ENCODE data around the gene DARS1.
"Not testable (repeated sequence)": the region's sequence is repeated elsewhere in the genome, so short reads cannot be mapped to it uniquely, and the experiment has no call there.

DARS1 gene

GRCh38 chr2:135945526-135945925 lies 39.9 kb downstream of the DARS1 start:
- DNase-seq (ENCODE audit: low spot score) = no peak

GRCh38 chr2:135944625-135945024 lies 40.8 kb downstream of the DARS1 start:
- DNase-seq (ENCODE audit: low spot score) = no peak

- no peak for DNase-seq (ENCODE audit: low spot score)
Measured at GRCh38 chr2:135942936-135943688, 42.3 kb downstream of the DARS1 start.

GRCh38 chr2:135936524-135936923 lies 48.9 kb downstream of the DARS1 start:
- DNase-seq (ENCODE audit: low spot score) = no peak

- no peak for DNase-seq (ENCODE audit: low spot score)
Measured at GRCh38 chr2:135935914-135936313, 49.5 kb downstream of the DARS1 start.

GRCh38 chr2:135931776-135932443 lies 53.5 kb downstream of the DARS1 start:
- no peak for DNase-seq (ENCODE audit: low spot score)

- DNase-seq (ENCODE audit: low spot score) = no peak
Measured at GRCh38 chr2:135926605-135927004, 58.8 kb downstream of the DARS1 start.

- no peak for DNase-seq (ENCODE audit: low spot score)
Measured at GRCh38 chr2:135925571-135925970, 59.9 kb downstream of the DARS1 start.

GRCh38 chr2:135916207-135916606 lies 69.2 kb downstream of the DARS1 start:
- DNase-seq (ENCODE audit: low spot score) = peak; percentile 51

- no peak for DNase-seq (ENCODE audit: low spot score)
Measured at GRCh38 chr2:135914485-135914884, 70.9 kb downstream of the DARS1 start.

- peak; percentile 60 for DNase-seq (ENCODE audit: low spot score)
Measured at GRCh38 chr2:135913727-135914365, 71.6 kb downstream of the DARS1 start.

GRCh38 chr2:135909976-135910375 lies 75.5 kb downstream of the DARS1 start:
- peak; percentile 75 for DNase-seq (ENCODE audit: low spot score)

GRCh38 chr2:135905679-135906078 lies 79.7 kb downstream of the DARS1 start:
- no peak for DNase-seq (ENCODE audit: low spot score)

- DNase-seq (ENCODE audit: low spot score) = no peak
Measured at GRCh38 chr2:135904341-135904989, 81.0 kb downstream of the DARS1 start.

- no peak for DNase-seq (ENCODE audit: low spot score)
Measured at GRCh38 chr2:135903650-135904049, 81.8 kb downstream of the DARS1 start.

GRCh38 chr2:135899567-135899966 lies 85.9 kb downstream of the DARS1 start:
- no peak for DNase-seq (ENCODE audit: low spot score)

GRCh38 chr2:135898234-135898786 lies 87.1 kb downstream of the DARS1 start:
- no peak for DNase-seq (ENCODE audit: low spot score)

- DNase-seq (ENCODE audit: low spot score) = no peak
Measured at GRCh38 chr2:135894930-135895329, 90.5 kb downstream of the DARS1 start.

GRCh38 chr2:135893374-135893794 lies 92.0 kb downstream of the DARS1 start:
- no peak for DNase-seq (ENCODE audit: low spot score)

- no peak for DNase-seq (ENCODE audit: low spot score)
Measured at GRCh38 chr2:135890835-135891234, 94.6 kb downstream of the DARS1 start.

GRCh38 chr2:135890149-135890548 lies 95.3 kb downstream of the DARS1 start:
- DNase-seq (ENCODE audit: low spot score) = no peak

- not testable (repeated sequence) for DNase-seq (ENCODE audit: low spot score)
Measured at GRCh38 chr2:135888587-135888986, 96.8 kb downstream of the DARS1 start.

All from kidney capillary endothelial cell (primary cell).